ENCODE data around the gene DKC1. TPM values are rescaled to one million over a fixed set of nuclear protein-coding genes. Genes with fewer than 3 reads are reported as not detected.

DKC1 gene
- total RNA-seq = 10 to 100 TPM; 22.3 to 42.5 TPM
- polyA plus RNA-seq (ENCODE audit: insufficient read length in 6 of 6) = 10 to 100 TPM; 56.7 to 70.6 (median 66.0) TPM
- long read RNA-seq, donor 1, transcript DKC1-201 (15 exons, 2,577 nt) = major isoform, 9 of 27 reads
- long read RNA-seq, donor 1, partial matches to known transcripts = 11 of 27 reads
- long read RNA-seq, donor 1, other reads (novel, unspliced or antisense) = 0 of 27 reads
- long read RNA-seq, donor 2, partial matches to known transcripts = 28 of 32 reads
- long read RNA-seq, donor 2, other reads (novel, unspliced or antisense) = 0 of 32 reads
- long read RNA-seq, donor 3, transcript DKC1-201 (15 exons, 2,577 nt) = major isoform, 7 of 7 reads
- long read RNA-seq, donor 3, partial matches to known transcripts = 0 of 7 reads
- long read RNA-seq, donor 3, other reads (novel, unspliced or antisense) = 0 of 7 reads
- long read RNA-seq, donor 4, partial matches to known transcripts = 12 of 15 reads
- long read RNA-seq, donor 4, other reads (novel, unspliced or antisense) = 1 of 15 reads
- long read RNA-seq, donor 5, transcript DKC1-201 (15 exons, 2,577 nt) = major isoform, 9 of 39 reads
- long read RNA-seq, donor 5, partial matches to known transcripts = 29 of 39 reads
- long read RNA-seq, donor 5, other reads (novel, unspliced or antisense) = 0 of 39 reads
- long read RNA-seq, donor 6, transcript DKC1-201 (15 exons, 2,577 nt) = major isoform, 5 of 6 reads
- long read RNA-seq, donor 6, partial matches to known transcripts = 0 of 6 reads
- long read RNA-seq, donor 6, other reads (novel, unspliced or antisense) = 0 of 6 reads
- long read RNA-seq, donor 7, transcript DKC1-201 (15 exons, 2,577 nt) = major isoform, 8 of 9 reads
- long read RNA-seq, donor 7, partial matches to known transcripts = 0 of 9 reads
- long read RNA-seq, donor 7, other reads (novel, unspliced or antisense) = 0 of 9 reads
- long read RNA-seq, donor 8, transcript DKC1-201 (15 exons, 2,577 nt) = major isoform, 14 of 15 reads
- long read RNA-seq, donor 8, partial matches to known transcripts = 0 of 15 reads
- long read RNA-seq, donor 8, other reads (novel, unspliced or antisense) = 0 of 15 reads
- long read RNA-seq, donor 9 = 0 reads
- long read RNA-seq, donor 10, transcript DKC1-201 (15 exons, 2,577 nt) = major isoform, 10 of 39 reads
- long read RNA-seq, donor 10, partial matches to known transcripts = 27 of 39 reads
- long read RNA-seq, donor 10, other reads (novel, unspliced or antisense) = 2 of 39 reads
- long read RNA-seq, donor 11, partial matches to known transcripts = 34 of 39 reads
- long read RNA-seq, donor 11, other reads (novel, unspliced or antisense) = 0 of 39 reads
- long read RNA-seq, donor 12, partial matches to known transcripts = 17 of 22 reads
- long read RNA-seq, donor 12, other reads (novel, unspliced or antisense) = 0 of 22 reads

GRCh38 chrX:154762537-154763296, at the start of gene DKC1:
TSS of gene DKC1 (plus strand) at chrX:154762864. CDS start at chrX:154762966, 102 bp downstream.
- DNase-seq = peak; percentile 86 to 99 (median 97)
- H3K4me1 ChIP-seq = no peaks in the 10 kb centered on the region
- H3K36me3 ChIP-seq = peaks cover 0 to 24% of the 10 kb centered on the region in 2 donors
- peak; percentile 97 for ATAC-seq
- no peaks in the 10 kb centered on the region for H3K27me3 ChIP-seq
- intact Hi-C loops (cut with DNase I) = no loop called here
- no peaks in the 10 kb centered on the region for H3K9me3 ChIP-seq
- TF ChIP-seq, protein P1, sequence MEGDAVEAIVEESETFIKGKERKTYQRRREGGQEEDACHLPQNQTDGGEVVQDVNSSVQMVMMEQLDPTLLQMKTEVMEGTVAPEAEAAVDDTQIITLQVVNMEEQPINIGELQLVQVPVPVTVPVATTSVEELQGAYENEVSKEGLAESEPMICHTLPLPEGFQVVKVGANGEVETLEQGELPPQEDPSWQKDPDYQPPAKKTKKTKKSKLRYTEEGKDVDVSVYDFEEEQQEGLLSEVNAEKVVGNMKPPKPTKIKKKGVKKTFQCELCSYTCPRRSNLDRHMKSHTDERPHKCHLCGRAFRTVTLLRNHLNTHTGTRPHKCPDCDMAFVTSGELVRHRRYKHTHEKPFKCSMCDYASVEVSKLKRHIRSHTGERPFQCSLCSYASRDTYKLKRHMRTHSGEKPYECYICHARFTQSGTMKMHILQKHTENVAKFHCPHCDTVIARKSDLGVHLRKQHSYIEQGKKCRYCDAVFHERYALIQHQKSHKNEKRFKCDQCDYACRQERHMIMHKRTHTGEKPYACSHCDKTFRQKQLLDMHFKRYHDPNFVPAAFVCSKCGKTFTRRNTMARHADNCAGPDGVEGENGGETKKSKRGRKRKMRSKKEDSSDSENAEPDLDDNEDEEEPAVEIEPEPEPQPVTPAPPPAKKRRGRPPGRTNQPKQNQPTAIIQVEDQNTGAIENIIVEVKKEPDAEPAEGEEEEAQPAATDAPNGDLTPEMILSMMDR (IDR thresholded peaks at IDR 0.05) = no peak
- peak within 1 kb of the TSS; percentile 65 to 73 for H3K4me3 ChIP-seq
- H3K27ac ChIP-seq = peak within 1 kb of the TSS; percentile 60 to 83

- ATAC-seq (peak; percentile 88), DNase-seq (peak in 1 of 4 donors; percentile 64)
- Histone ChIP-seq H3K4me1 (peaks cover 0 to 48% of the 10 kb centered on the region in 2 donors), H3K9me3 (no peaks in the 10 kb centered on the region), H3K36me3 (peaks cover 0 to 13% of the 10 kb centered on the region in 2 donors), H3K4me3 (no peak overlapping the region), H3K27ac (no peak overlapping the region), H3K27me3 (no peaks in the 10 kb centered on the region)
- intact Hi-C loops (cut with DNase I) = no loop called here
- TF ChIP-seq, protein P1 (IDR thresholded peaks at IDR 0.05) = peak; percentile 67 to 83
Measured at GRCh38 chrX:154714925-154715324, 47.7 kb upstream of the DKC1 start.

DNA sequence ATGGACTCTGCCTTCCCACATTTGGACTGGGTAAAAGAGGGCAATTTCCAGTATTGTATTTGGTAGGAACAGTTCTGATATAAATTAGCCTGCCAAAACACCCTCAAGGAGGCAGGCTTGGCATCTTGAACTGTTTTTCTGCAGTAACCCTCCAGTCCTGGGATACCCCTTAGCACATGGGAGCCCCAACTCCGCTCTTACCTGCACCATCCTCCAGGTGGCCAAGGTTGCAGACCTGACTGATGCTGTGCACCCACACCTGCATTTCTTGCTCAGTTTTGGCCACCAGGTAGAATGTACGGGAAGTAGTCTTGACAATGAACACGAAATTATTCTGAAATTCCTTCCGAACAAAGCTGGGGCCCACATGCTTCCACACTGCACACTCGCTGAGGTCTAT, 46.8 kb upstream of the DKC1 start:
- H3K4me3 ChIP-seq = no peak overlapping the region
- intact Hi-C loops (cut with DNase I) = no loop called here
- no peak for ATAC-seq

GRCh38 chrX:154717824-154718223, 44.8 kb upstream of the DKC1 start:
- ATAC-seq = no peak
- Histone ChIP-seq H3K4me1 (peaks cover 0 to 46% of the 10 kb centered on the region in 2 donors), H3K27ac (peak overlapping the region in 1 of 2 donors; percentile 92), H3K9me3 (no peaks in the 10 kb centered on the region), H3K27me3 (no peaks in the 10 kb centered on the region), H3K4me3 (no peak overlapping the region), H3K36me3 (no peaks in the 10 kb centered on the region)
- DNase-seq = no peak
- intact Hi-C loops (cut with DNase I) = no loop called here
- TF ChIP-seq, protein P1 (IDR thresholded peaks at IDR 0.05) = no peak

More for the DNA sequence above, 46.8 kb upstream of the DKC1 start:
- Histone ChIP-seq H3K9me3 (no peaks in the 10 kb centered on the region), H3K4me1 (peaks cover 0 to 52% of the 10 kb centered on the region in 2 donors), H3K27me3 (no peaks in the 10 kb centered on the region), H3K36me3 (peaks cover 0 to 13% of the 10 kb centered on the region in 2 donors), H3K27ac (no peak overlapping the region)
- no peak for DNase-seq
- TF ChIP-seq, protein P1 (IDR thresholded peaks at IDR 0.05) = no peak
